Omental fat pad (tissue), 4 donors: Measurements from ENCODE around the gene CTDNEP1. TPM values are rescaled to one million over a fixed set of nuclear protein-coding genes. Genes with fewer than 3 reads are reported as not detected.

Experiments
- ATAC-seq: fragments of 150-250 bp; one replicate; pipeline ENCODE4 v1.9.1; 2016; ENCODE audit warnings: mild to moderate bottlenecking, moderate library complexity; ENCODE audit not compliant: low FRiP score
- DNase-seq: peaks from one replicate; pipeline ENCODE4 v3.0.0-alpha.2; 2019; ENCODE audit warnings: low spot score
- CTCF ChIP-seq, 3 donors: fragments of 450-650 bp; IDR thresholded peaks; one replicate each; pipeline ENCODE4 v1.5.1; 2016 to 2017; ENCODE audit warnings: antibody characterized with exemption in 3 of 3, mild to moderate bottlenecking in 3 of 3, moderate library complexity in 2 of 3
- total RNA-seq, 4 donors: library from RNA; depleted of rRNA; stranded (reverse); fragments of >200 nt; gene quantifications; one replicate each; pipeline ENCODE4 v1.1.0, GENCODE V29; 2016

The CTDNEP1 gene
- total RNA-seq, 4 donors from 2014 or later: 47.9 to 66.2 (median 61.8) TPM

DNA sequence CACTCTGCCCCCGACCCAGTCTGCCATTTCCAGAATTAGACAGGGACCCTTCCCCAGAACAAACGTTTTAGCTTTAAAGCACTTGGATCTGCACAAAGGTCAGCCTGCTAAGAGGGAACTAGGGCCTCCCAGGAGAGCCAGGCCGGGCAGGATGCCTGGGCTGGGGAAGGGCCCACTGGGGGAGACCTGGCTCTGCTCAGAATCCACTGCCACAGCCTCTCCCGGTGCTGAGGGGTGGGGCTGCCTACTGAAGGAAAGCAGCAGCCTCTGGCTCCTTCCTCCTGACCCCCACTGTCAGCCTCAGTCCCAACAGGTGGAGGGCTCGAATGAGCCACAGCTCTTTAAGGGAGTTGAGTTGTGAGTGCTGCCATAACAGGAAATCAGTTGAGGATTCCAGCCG is 41.2 kb upstream of the CTDNEP1 start:
- DNase-seq: no peak
- peak; percentile 41 for ATAC-seq
- TF ChIP-seq CTCF (IDR thresholded peaks at IDR 0.05): no peak

DNA sequence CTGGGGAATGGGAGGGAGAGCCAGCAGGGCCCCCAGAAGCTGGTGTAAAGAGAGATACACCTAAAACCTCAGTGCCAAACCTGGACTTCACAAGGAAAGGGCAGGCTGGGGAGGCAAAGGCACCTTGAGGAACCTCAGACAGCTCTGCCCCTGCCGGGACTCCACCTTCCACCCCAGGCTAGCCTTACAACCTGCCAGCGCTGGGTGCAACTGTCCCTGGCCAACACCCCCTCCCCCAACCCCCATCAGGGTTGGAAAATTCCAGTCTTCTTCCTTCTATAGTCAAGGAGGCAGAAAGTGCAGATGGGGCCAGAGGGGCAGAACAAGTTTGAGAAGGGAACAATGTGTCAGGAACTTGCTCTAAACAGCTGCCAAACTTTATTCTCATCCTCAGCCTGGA is 40.7 kb upstream of the CTDNEP1 start:
- DNase-seq: no peak
- ATAC-seq: no peak
- TF ChIP-seq CTCF (IDR thresholded peaks at IDR 0.05): no peak

DNA sequence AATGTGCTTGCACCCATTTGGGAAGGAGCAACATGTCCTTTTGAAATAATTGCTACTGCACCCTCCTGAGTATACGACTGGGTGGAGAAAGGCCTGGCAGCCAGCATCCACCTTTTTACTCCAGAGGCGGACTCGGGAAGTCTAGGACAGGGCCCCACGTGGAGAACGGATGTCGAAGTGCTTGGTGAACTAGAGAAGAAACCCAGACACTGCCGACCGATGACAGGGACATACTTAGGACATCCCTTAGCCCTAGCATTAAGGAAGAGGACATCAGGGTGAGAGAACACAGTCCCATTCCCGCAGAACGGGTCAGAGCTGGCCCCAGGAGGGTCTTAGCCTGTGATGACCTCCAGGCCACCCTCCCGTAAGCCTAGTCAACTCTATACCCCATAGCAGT is 39.2 kb upstream of the CTDNEP1 start:
- DNase-seq (no peak), ATAC-seq (no peak)
- TF ChIP-seq CTCF (IDR thresholded peaks at IDR 0.05): no peak

DNA sequence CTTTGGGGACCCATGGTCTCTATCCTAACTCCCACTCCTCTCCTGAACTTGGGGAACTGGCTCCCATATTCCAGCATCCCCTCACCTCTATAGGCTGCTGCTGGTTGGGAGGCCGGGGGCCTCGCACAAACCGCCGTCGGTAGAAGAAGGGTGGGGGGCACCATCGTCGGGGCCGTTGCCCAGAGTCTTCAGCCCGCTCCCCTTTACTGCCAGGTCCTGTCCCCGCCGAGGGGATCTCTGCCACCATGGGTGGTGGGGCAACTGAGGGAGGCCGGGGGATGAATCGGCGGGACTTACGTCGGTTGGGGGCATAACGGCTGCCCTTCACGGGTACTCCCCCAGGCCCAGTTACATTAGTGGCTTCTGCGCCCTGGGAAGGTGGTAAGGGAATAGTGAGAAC is 38.6 kb upstream of the CTDNEP1 start:
- no peak for ATAC-seq

GRCh38 chr17:7289256-7290032 is 37.9 kb upstream of the CTDNEP1 start:
- DNase-seq (no peak), ATAC-seq (no peak)
- TF ChIP-seq CTCF (IDR thresholded peaks at IDR 0.05): no peak

More for the DNA sequence above, 38.6 kb upstream of the CTDNEP1 start:
- DNase-seq: no peak
- TF ChIP-seq CTCF (IDR thresholded peaks at IDR 0.05): no peak

GRCh38 chr17:7285679-7286078 is 34.1 kb upstream of the CTDNEP1 start:
- ATAC-seq: no peak
- TF ChIP-seq CTCF (IDR thresholded peaks at IDR 0.05): no peak

DNA sequence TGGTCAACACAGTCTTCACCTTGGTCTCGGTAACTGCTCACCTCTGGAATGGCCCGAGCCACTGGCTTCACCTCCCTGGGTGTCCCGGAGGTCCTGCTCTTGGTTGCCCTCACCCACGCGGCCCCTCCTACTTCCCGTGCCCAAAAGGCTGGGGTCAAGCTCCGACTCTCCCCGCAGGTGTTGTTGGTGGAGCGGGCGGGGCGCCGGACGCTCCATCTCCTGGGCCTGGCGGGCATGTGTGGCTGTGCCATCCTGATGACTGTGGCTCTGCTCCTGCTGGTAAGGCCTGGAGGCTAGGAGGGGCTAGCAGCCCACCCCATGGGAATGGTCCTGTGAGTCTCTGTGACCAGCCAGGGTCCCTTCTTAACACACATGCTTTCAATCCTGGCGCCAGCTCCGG is 33.4 kb upstream of the CTDNEP1 start:
- DNase-seq (no peak), ATAC-seq (no peak)
- no peak for TF ChIP-seq CTCF (IDR thresholded peaks at IDR 0.05)

More at GRCh38 chr17:7285679-7286078, 34.1 kb upstream of the CTDNEP1 start:
- no peak for DNase-seq
